ENCODE measurements around the gene SPDYE17.
"Not testable (repeated sequence)": the region's sequence is repeated elsewhere in the genome, so short reads cannot be mapped to it uniquely, and the experiment has no call there.

Gene SPDYE17

GRCh38 chr7:76998285-76998589 lies 33.9 kb downstream of the SPDYE17 start:
- no peak for DNase-seq

GRCh38 chr7:76997381-76998284 lies 34.5 kb downstream of the SPDYE17 start:
- DNase-seq, result no peak

GRCh38 chr7:76996932-76997331 lies 35.2 kb downstream of the SPDYE17 start:
- DNase-seq, result not testable (repeated sequence)

GRCh38 chr7:76994286-76994685 lies 37.9 kb downstream of the SPDYE17 start:
- DNase-seq, result not testable (repeated sequence)

DNA sequence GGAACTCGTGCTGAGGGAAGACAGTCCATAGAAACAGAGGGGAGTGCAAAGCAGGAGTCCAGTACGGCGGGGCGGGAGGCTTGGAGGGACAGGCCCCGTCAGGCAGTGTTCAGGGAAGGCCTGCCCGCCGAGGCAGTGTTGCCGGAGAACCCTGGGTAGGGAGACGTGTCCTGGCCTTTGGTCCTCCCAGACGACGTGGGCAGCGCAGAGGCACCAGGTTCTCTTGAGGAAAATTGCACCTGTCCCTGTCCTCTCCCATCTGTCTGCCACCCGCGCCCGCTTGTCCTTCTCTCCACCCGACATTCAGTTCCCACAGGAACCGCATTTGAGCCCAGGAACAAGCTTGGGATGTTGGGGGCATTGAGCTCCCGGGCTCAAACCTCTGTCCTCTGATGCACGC lies 38.3 kb downstream of the SPDYE17 start:
- DNase-seq, result not testable (repeated sequence)

GRCh38 chr7:76992871-76993270 lies 39.3 kb downstream of the SPDYE17 start:
- not testable (repeated sequence) for DNase-seq

GRCh38 chr7:76992204-76992603 lies 40.0 kb downstream of the SPDYE17 start:
- DNase-seq, result not testable (repeated sequence)

DNA sequence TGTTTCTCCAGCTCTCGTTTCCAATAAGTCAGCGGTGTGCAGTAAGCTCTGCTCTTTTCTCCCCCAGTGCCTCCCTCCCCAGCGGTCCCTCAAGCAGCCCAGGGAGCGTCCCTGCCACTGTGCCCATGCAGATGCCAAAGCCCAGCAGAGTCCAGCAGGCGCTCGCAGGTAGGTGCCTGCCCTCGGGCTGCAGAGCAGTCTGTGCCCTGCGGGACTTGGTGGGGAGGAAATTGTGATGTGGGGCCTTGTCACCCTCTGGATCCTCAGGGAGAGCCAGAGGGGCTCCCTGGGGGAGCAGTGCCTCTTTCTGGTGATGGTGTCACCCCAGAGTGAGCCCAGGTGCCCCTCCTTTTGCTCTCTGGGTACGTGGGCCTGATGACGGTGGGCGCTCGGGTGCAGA lies 42.0 kb downstream of the SPDYE17 start:
- not testable (repeated sequence) for DNase-seq

DNA sequence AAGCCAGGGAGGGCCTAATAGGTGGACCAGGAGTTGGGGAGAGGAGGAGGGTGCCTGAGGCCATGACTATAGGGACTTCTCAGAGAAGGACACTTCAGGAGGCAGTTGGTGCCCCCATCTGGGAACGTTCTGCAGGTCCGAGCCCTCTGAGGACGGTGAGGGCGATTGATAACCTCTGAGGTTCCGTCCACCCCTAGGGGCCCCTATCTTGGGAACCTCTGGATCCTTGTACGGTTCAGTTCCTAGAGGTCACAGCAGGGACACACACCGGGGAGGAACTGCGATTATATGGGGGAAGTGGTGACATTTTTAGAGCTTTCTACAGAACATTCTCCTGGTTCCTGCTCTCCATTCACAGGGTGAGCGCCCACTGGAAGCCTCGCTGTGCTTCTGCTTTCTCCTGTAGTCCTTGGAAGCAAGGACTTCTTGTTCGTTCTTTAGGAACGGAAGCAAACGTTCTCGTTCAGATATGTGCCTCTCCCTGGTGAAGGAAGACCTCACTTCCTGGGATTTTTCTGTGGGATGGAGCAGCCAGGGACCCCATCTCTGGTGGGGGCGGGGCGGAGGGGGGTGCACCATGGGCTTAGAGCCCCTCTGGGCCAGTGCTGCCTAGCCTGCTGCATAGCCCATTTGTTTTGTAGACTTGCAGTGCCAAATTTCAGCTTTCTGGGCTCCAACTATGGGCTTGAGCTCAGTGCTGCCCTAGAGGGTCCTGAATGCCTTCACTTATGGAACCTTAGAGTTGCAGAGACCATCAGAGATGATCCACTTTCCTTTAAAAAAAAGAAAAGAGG lies 46.0 kb downstream of the SPDYE17 start:
- DNase-seq, result not testable (repeated sequence)

DNA sequence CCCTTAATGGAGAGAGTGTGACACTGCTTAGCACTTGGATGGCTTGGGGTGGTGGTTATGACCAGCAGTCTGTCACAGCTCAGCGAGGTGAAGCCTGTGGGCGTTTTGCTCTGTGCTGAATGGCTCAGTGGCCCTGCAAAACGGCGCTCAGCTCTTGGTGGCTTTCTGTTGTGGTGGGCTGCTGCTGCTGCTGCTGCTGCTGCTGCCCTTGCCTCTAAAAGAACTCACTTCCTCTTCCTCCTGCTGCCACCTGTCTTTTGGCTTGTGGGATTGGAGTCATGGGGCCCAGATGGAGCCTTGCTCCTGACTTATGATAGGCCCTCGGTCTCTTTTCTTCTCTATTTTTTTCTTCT lies 47.4 kb downstream of the SPDYE17 start:
- not testable (repeated sequence) for DNase-seq

DNA sequence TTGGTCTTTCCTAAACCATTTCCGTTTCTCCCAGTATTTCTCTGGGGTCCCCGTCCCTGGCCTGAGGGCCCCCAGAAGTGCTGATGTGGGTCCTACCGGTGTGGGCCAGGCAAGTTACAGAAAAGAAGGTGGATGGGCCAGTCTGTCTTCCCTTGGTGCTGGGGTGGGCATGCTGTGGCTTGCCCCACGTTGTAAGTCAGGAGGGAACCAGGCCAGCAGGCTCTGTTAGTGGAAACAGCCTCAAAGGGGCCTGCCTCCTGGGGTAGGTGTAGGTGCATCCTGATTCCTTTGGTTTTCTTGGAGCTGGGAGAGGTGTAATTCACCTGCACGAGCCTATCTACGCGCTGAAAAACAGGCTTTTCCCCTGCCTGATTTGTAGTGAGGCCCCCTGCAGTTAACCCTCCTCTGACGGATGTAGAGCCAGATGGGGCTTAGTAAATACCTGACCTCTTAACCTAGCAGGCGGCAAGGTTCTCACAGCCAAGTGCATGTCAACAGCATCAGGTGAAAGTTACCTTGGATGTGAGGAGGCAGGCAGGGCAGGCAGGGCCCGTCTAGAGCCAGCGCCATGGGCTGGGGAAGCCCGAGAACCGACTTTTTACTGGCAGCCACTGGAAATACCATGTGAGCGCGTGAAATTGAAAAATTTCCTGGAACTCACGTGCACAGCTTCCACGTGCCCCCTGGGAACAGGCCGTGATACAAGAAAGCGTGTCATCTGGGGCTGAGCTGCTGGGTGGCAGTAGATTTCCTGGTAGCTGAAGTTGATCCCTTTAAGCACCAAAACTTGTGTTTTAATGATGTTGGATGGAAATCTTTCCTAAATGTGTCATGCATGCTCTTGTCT lies 48.0 kb downstream of the SPDYE17 start:
- DNase-seq, result not testable (repeated sequence)

DNA sequence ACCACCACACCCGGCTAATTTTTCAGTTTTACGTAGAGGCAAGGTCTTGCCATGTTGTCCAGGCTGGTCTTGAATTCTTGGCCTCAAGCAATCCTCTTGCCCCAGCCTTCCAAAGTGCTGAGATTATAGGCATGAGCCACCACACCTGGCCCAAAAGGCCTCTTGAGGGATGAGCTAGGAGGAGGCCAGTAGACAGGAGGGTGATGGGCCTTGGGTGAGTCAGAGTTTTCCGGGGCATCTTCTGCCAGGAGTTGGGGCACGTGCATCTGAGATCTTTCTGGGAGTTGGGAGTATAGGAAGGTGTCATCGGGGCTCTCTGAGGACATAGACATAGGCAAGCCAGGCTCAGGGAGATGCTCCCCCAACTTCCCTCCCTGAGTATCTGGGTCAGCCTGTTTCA lies 48.8 kb downstream of the SPDYE17 start:
- not testable (repeated sequence) for DNase-seq

- not testable (repeated sequence) for DNase-seq
Observed at GRCh38 chr7:76982501-76982900, 49.7 kb downstream of the SPDYE17 start.

GRCh38 chr7:76981187-76981970 lies 50.8 kb downstream of the SPDYE17 start:
- DNase-seq, result not testable (repeated sequence)

DNA sequence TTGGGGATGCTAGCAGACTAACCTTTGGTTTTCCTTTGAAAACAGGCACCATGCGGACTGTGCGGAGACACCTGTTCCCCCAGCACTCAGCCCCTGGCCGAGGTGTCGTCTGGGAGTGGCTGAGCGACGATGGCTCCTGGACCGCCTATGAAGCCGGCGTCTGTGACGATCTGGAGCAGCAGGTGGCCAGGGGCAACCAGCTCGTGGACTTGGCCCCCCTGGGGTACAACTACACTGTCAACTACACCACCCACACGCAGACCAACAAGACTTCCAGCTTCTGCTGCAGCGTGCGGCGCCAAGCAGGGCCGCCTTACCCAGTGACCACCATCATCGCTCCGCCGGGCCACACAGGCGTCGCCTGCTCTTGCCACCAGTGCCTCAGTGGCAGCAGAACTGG lies 51.6 kb downstream of the SPDYE17 start:
- DNase-seq, result not testable (repeated sequence)

- DNase-seq, result not testable (repeated sequence)
Observed at GRCh38 chr7:76977761-76978367, 54.3 kb downstream of the SPDYE17 start.

DNA sequence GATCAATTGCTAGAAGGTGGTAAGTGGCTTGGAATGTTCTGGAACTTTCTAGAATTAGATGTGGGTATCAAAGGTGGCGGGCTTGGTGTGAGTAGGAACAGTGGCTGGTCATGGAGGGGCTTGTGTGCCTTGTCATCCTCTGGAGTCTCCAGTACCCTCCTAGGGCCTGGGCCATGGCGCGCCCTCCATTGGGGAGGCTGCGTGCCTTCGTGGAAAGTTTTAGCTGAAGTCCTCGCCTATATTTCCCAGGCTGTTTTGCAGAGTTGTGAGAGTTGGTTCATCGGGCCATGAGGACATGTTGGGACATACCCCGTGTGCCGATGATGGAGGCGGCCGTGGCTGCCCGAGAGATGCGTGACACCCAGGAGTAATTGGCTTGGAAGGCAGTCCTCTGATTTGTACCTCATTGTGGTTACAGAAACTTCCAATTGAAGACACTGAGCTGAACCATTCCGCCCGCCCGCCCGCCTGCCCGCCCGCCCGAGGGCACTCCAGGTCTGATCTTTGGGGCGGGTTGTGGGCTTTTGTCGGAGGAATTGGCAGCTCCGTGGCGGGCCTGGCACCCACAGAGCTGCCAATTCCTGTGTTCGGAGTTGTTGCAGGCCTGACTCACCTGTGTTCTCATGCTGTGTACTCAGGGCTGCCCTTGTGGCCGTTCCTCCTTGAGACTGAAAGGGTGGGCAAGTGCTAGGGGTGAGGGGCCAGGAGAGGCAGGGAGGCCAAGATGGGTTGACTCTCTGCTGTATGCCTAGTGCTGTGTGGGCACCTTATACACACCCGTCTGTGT lies 57.2 kb downstream of the SPDYE17 start:
- DNase-seq, result not testable (repeated sequence)

- not testable (repeated sequence) for DNase-seq
Observed at GRCh38 chr7:76974336-76974735, 57.8 kb downstream of the SPDYE17 start.

GRCh38 chr7:76972391-76972790 lies 59.8 kb downstream of the SPDYE17 start:
- not testable (repeated sequence) for DNase-seq

Data from GF-D8 (cell line).